Ammon's horn (tissue), 1 donor: ENCODE measurements around the gene PNMA8C.
"Not testable (repeated sequence)": the region's sequence is repeated elsewhere in the genome, so short reads cannot be mapped to it uniquely, and the experiment has no call there.

ENCODE experiments used
- DNase-seq: peaks from one replicate; pipeline ENCODE4 v3.0.0-alpha.2; 2016; ENCODE audit warnings: low spot score

The PNMA8C gene

GRCh38 chr19:46447006-46447405, 18.3 kb upstream of the PNMA8C start:
- DNase-seq, result no peak

GRCh38 chr19:46446021-46446420, 17.3 kb upstream of the PNMA8C start:
- no peak for DNase-seq

GRCh38 chr19:46442808-46443450, 14.2 kb upstream of the PNMA8C start:
- no peak for DNase-seq

- no peak for DNase-seq
Measured at GRCh38 chr19:46441866-46442265, 13.1 kb upstream of the PNMA8C start.

- not testable (repeated sequence) for DNase-seq
Measured at GRCh38 chr19:46435689-46436088, 7.0 kb upstream of the PNMA8C start.

- peak; percentile 94 for DNase-seq
Measured at GRCh38 chr19:46435009-46435408, 6.3 kb upstream of the PNMA8C start.

GRCh38 chr19:46433470-46433869, 4.7 kb upstream of the PNMA8C start:
- not testable (repeated sequence) for DNase-seq

- DNase-seq, result no peak
Measured at GRCh38 chr19:46431824-46432223, 3.1 kb upstream of the PNMA8C start.

GRCh38 chr19:46429999-46430398, 1.3 kb upstream of the PNMA8C start:
- DNase-seq, result no peak

- DNase-seq, result no peak
Measured at GRCh38 chr19:46427518-46428045, 1.2 kb downstream of the PNMA8C start.

- DNase-seq, result peak; percentile 86
Measured at GRCh38 chr19:46426506-46427162, 2.1 kb downstream of the PNMA8C start.

- DNase-seq, result peak; percentile 34
Measured at GRCh38 chr19:46426035-46426505, 2.7 kb downstream of the PNMA8C start.

GRCh38 chr19:46423188-46423587, 5.5 kb downstream of the PNMA8C start:
- DNase-seq, result no peak

GRCh38 chr19:46422344-46422743, 6.4 kb downstream of the PNMA8C start:
- DNase-seq, result no peak

GRCh38 chr19:46420056-46420455, 8.7 kb downstream of the PNMA8C start:
- DNase-seq, result no peak

- DNase-seq, result peak; percentile 89
Measured at GRCh38 chr19:46415804-46416709, 12.7 kb downstream of the PNMA8C start.

GRCh38 chr19:46414899-46415298, 13.8 kb downstream of the PNMA8C start:
- DNase-seq, result not testable (repeated sequence)

- peak; percentile 67 for DNase-seq
Measured at GRCh38 chr19:46413262-46414031, 15.3 kb downstream of the PNMA8C start, which contains the start of gene CCDC8. Gene CCDC8, minus strand, starts transcription at chr19:46413564. Its CDS starts 754 bp downstream, at chr19:46412810.

- DNase-seq, result no peak
Measured at GRCh38 chr19:46412650-46413261, 16.0 kb downstream of the PNMA8C start.

GRCh38 chr19:46411925-46412649, 16.6 kb downstream of the PNMA8C start:
- no peak for DNase-seq
